Trophoblast cell (in vitro differentiated cells and primary cell): ENCODE measurements around the gene CAMK2A.
A peak's percentile ranks its signal among the peaks of the same experiment; 100 is the strongest.

Experiments
- DNase-seq, 2 donors: peaks; one replicate each; pipeline ENCODE4 v3.0.0-alpha.2; 2016
- H2AFZ ChIP-seq: 2 replicates; pipeline ENCODE4 v1.6.1; 2013; ENCODE audit warnings: low read length, moderate library complexity, mild to moderate bottlenecking; ENCODE audit not compliant: insufficient read depth, poor library complexity
- H2AK5ac ChIP-seq: 2 replicates; pipeline ENCODE4 v1.6.1; 2013; ENCODE audit warnings: mild to moderate bottlenecking, low read length
- H2BK120ac ChIP-seq: 2 replicates; pipeline ENCODE4 v1.6.1; 2013; ENCODE audit warnings: low read length, mild to moderate bottlenecking, moderate library complexity; ENCODE audit not compliant: insufficient read depth, poor library complexity
- H2BK12ac ChIP-seq: 2 replicates; pipeline ENCODE4 v1.6.1; 2013; ENCODE audit warnings: mild to moderate bottlenecking, low read length, moderate library complexity
- H2BK5ac ChIP-seq: 2 replicates; pipeline ENCODE4 v1.6.1; 2013; ENCODE audit warnings: low read length, low read depth, moderate library complexity, mild to moderate bottlenecking; ENCODE audit not compliant: poor library complexity
- H3K14ac ChIP-seq: 2 replicates; pipeline ENCODE4 v1.6.1; 2013; ENCODE audit warnings: mild to moderate bottlenecking, low read length
- H3K18ac ChIP-seq: 2 replicates; pipeline ENCODE4 v1.6.1; 2013; ENCODE audit warnings: mild to moderate bottlenecking, low read length
- H3K23ac ChIP-seq: 2 replicates; pipeline ENCODE4 v1.6.1; 2013; ENCODE audit warnings: low read length
- H3K27ac ChIP-seq: 2 replicates; pipeline ENCODE4 v1.5.1; 2013; ENCODE audit warnings: low read depth, mild to moderate bottlenecking, inconsistent platforms, low read length, moderate library complexity
- H3K27me3 ChIP-seq: 2 replicates; pipeline ENCODE4 v1.6.1; 2013; ENCODE audit warnings: inconsistent platforms, mild to moderate bottlenecking, low read length, moderate library complexity; ENCODE audit not compliant: insufficient read depth
- H3K36me3 ChIP-seq, 2 experiments: 1 replicate in 1 of 2; 2 replicates in 1 of 2; pipeline ENCODE4 v1.6.1; 2013; ENCODE audit warnings: low read length in 2 of 2, mild to moderate bottlenecking in 2 of 2, moderate library complexity in 1 of 2; ENCODE audit not compliant: insufficient read depth in 2 of 2, control insufficient read depth in 1 of 2
- H3K4ac ChIP-seq: 2 replicates; pipeline ENCODE4 v1.6.1; 2013; ENCODE audit warnings: low read depth, mild to moderate bottlenecking, low read length, moderate library complexity
- H3K4me1 ChIP-seq, 2 experiments: 1 replicate in 1 of 2; 2 replicates in 1 of 2; pipeline ENCODE4 v1.6.1; 2013; ENCODE audit warnings: low read length in 2 of 2, mild to moderate bottlenecking in 2 of 2, moderate library complexity in 1 of 2; ENCODE audit not compliant: insufficient read depth in 2 of 2, control insufficient read depth in 1 of 2
- H3K4me2 ChIP-seq: 2 replicates; pipeline ENCODE4 v1.6.1; 2013; ENCODE audit warnings: inconsistent platforms, mild to moderate bottlenecking, low read length, moderate library complexity
- H3K4me3 ChIP-seq: 2 replicates; pipeline ENCODE4 v1.5.1; 2013; ENCODE audit warnings: mild to moderate bottlenecking, low read depth, low read length, inconsistent platforms
- H3K79me1 ChIP-seq: one replicate; pipeline ENCODE4 v1.6.1; 2013; ENCODE audit warnings: low read length
- H3K79me2 ChIP-seq: 2 replicates; pipeline ENCODE4 v1.6.1; 2013; ENCODE audit warnings: low read length, mild to moderate bottlenecking; ENCODE audit not compliant: control insufficient read depth, insufficient read depth, poor library complexity
- H3K9ac ChIP-seq: 2 replicates; pipeline ENCODE4 v1.6.1; 2013; ENCODE audit warnings: mild to moderate bottlenecking, low read length
- H3K9me3 ChIP-seq: 2 replicates; pipeline ENCODE4 v1.6.1; 2013; ENCODE audit warnings: low read depth, mild to moderate bottlenecking, control low read depth, inconsistent platforms, low read length; ENCODE audit not compliant: insufficient read depth
- H4K12ac ChIP-seq: 2 replicates; pipeline ENCODE4 v1.6.1; 2013; ENCODE audit warnings: low read depth, mild to moderate bottlenecking, low read length, moderate library complexity
- H4K8ac ChIP-seq: 2 replicates; pipeline ENCODE4 v1.6.1; 2013; ENCODE audit warnings: low read depth, mild to moderate bottlenecking, low read length, moderate library complexity
- H4K91ac ChIP-seq: one replicate; pipeline ENCODE4 v1.6.1; 2013; ENCODE audit warnings: low read depth, mild to moderate bottlenecking, low read length, moderate library complexity
- WGBS: extraction: QIAGEN DNeasy Blood & Tissue Kit; methylation state at CpG from one replicate; pipeline ENCODE4 v1.1.7; 2013; ENCODE audit warnings: missing lambda C conversion rate; ENCODE audit not compliant: insufficient read length, insufficient coverage; ENCODE audit errors: extremely low coverage; 5-methylcytosine and 5-hydroxymethylcytosine counted together

The CAMK2A gene

GRCh38 chr5:150261231-150261630 lies 28.3 kb downstream of the CAMK2A start:
- Histone ChIP-seq H3K4me3 (no peak overlapping the region), H3K14ac (no peak overlapping the region), H2BK120ac (no peak overlapping the region), H3K23ac (no peak overlapping the region), H3K9ac (no peak overlapping the region), H3K4me1 (no peaks in the 10 kb centered on the region), H3K18ac (no peak overlapping the region), H4K12ac (no peak overlapping the region), H2BK12ac (no peak overlapping the region), H2AK5ac (no peak overlapping the region), H4K91ac (no peak overlapping the region), H2AFZ (no peak overlapping the region), H3K4ac (no peak overlapping the region), H3K27me3 (no peaks in the 10 kb centered on the region), H3K36me3 (no peaks in the 10 kb centered on the region), H3K27ac (no peak overlapping the region), H3K4me2 (no peak overlapping the region), H4K8ac (no peak overlapping the region), H3K79me2 (no peaks in the 10 kb centered on the region), H3K9me3 (peaks cover 3% of the 10 kb centered on the region), H3K79me1 (no peaks in the 10 kb centered on the region), H2BK5ac (no peak overlapping the region)
- no peak for DNase-seq
- WGBS, result no CpG with 5 or more reads among the region's 8 CpGs

GRCh38 chr5:150258130-150258529 lies 31.4 kb downstream of the CAMK2A start:
- no peaks in the 10 kb centered on the region for H3K79me1 ChIP-seq
- no peak overlapping the region for H2BK12ac ChIP-seq
- H3K18ac ChIP-seq, result no peak overlapping the region
- no peak overlapping the region for H3K4me3 ChIP-seq
- no peak overlapping the region for H3K23ac ChIP-seq
- H3K27me3 ChIP-seq, result no peaks in the 10 kb centered on the region
- DNase-seq, result no peak
- H3K4ac ChIP-seq, result no peak overlapping the region
- no peak overlapping the region for H2AFZ ChIP-seq
- no peak overlapping the region for H3K4me2 ChIP-seq
- no peaks in the 10 kb centered on the region for H3K79me2 ChIP-seq
- H3K27ac ChIP-seq, result no peak overlapping the region
- H2BK5ac ChIP-seq, result no peak overlapping the region
- no peaks in the 10 kb centered on the region for H3K4me1 ChIP-seq
- peaks cover under 1% of the 10 kb centered on the region for H3K9me3 ChIP-seq
- H4K8ac ChIP-seq, result no peak overlapping the region
- H2BK120ac ChIP-seq, result no peak overlapping the region
- no peak overlapping the region for H4K91ac ChIP-seq
- no peak overlapping the region for H2AK5ac ChIP-seq
- H3K36me3 ChIP-seq, result no peaks in the 10 kb centered on the region
- no CpG with 5 or more reads among the region's 6 CpGs for WGBS
- no peak overlapping the region for H3K14ac ChIP-seq
- no peak overlapping the region for H3K9ac ChIP-seq
- H4K12ac ChIP-seq, result no peak overlapping the region

- Histone ChIP-seq H3K4me2 (no peak overlapping the region), H2BK120ac (no peak overlapping the region), H4K91ac (no peak overlapping the region), H4K8ac (no peak overlapping the region), H2BK5ac (no peak overlapping the region), H3K23ac (no peak overlapping the region), H2AK5ac (no peak overlapping the region), H3K9me3 (no peaks in the 10 kb centered on the region), H4K12ac (no peak overlapping the region), H2AFZ (no peak overlapping the region), H3K36me3 (no peaks in the 10 kb centered on the region), H3K27ac (no peak overlapping the region), H3K79me2 (no peaks in the 10 kb centered on the region), H3K27me3 (no peaks in the 10 kb centered on the region), H3K9ac (no peak overlapping the region), H3K4me3 (no peak overlapping the region), H3K14ac (no peak overlapping the region), H2BK12ac (no peak overlapping the region), H3K18ac (no peak overlapping the region), H3K4ac (no peak overlapping the region), H3K79me1 (no peaks in the 10 kb centered on the region), H3K4me1 (no peaks in the 10 kb centered on the region)
- no peak for DNase-seq
- WGBS, result no CpG with 5 or more reads among the region's 11 CpGs
These were observed 32.1 kb downstream of the CAMK2A start for GRCh38 chr5:150257424-150257823.

- H3K14ac ChIP-seq, result no peak overlapping the region
- DNase-seq, result no peak
- H3K23ac ChIP-seq, result no peak overlapping the region
These were observed 33.0 kb downstream of the CAMK2A start for GRCh38 chr5:150256410-150257064.

More at GRCh38 chr5:150256410-150257064, 33.0 kb downstream of the CAMK2A start:
- Histone ChIP-seq H3K18ac (no peak overlapping the region), H3K4me2 (no peak overlapping the region), H3K79me2 (no peaks in the 10 kb centered on the region), H2BK5ac (no peak overlapping the region), H3K9me3 (no peaks in the 10 kb centered on the region), H2AFZ (no peak overlapping the region), H3K4ac (no peak overlapping the region), H3K9ac (no peak overlapping the region), H3K79me1 (no peaks in the 10 kb centered on the region), H3K27me3 (no peaks in the 10 kb centered on the region), H3K27ac (no peak overlapping the region), H4K12ac (no peak overlapping the region), H3K4me1 (no peaks in the 10 kb centered on the region), H4K8ac (no peak overlapping the region), H3K36me3 (no peaks in the 10 kb centered on the region), H2AK5ac (no peak overlapping the region), H2BK120ac (no peak overlapping the region), H3K4me3 (peak overlapping the region; percentile 25), H4K91ac (no peak overlapping the region), H2BK12ac (no peak overlapping the region)
- no CpG with 5 or more reads among the region's 12 CpGs for WGBS
